Hepatocyte (in vitro differentiated cells): ENCODE results near the gene NRF1.

Source experiments
- EZH2 ChIP-seq: fragments of 200-600 bp; sonication (generic); IDR thresholded peaks from 2 replicates; pipeline ENCODE4 v1.6.1; 2016; ENCODE audit warnings: antibody characterized with exemption, mild to moderate bottlenecking, borderline replicate concordance
- EZH2phosphoT487 ChIP-seq: fragments of 200-600 bp; sonication (generic); IDR thresholded peaks from one replicate; pipeline ENCODE4 v1.6.1; 2018; ENCODE audit warnings: antibody characterized with exemption, mild to moderate bottlenecking, low read depth, moderate library complexity; ENCODE audit not compliant: unreplicated experiment, severe bottlenecking
- TF ChIP-seq, protein P1 (sequence below): fragments of 200-600 bp; sonication (generic); IDR thresholded peaks from 2 replicates; pipeline ENCODE4 v1.5.1; 2016; ENCODE audit warnings: antibody characterized with exemption, mild to moderate bottlenecking; ENCODE audit not compliant: poor library complexity

DNA sequence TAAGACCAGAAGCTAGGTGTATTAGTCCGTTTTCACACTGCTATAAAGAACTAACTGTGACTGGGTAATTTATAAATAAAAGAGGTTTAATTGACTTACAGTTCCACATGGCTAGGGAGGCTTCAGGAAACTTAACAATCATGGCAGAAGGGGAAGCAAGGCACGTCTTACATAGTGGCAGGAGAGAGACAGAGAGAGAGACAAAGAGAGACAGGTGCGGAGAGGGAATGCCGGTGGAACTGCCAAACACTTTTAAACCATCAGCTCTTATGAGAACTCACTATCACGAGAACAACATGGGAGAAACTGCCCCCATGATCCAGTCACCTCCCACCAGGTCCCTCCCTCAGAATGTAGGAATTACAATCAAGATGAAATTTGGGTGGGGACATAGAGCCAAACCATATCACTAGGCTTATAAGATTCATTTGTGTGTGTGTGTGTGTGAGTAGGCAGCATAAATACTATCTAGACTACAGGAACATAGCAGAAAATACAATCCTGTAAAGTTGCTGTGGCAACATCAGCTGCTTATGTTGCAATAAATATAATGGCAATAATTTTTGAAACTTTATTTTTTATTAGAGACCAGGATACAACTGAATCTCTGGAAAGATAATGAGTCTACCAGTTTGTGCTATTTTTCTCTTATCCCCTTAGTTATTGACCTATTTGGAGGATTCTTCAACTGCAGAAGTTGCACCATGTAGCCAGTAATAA, 77.1 kb downstream of the NRF1 start:
- no peak for TF ChIP-seq EZH2
- TF ChIP-seq, protein P1, sequence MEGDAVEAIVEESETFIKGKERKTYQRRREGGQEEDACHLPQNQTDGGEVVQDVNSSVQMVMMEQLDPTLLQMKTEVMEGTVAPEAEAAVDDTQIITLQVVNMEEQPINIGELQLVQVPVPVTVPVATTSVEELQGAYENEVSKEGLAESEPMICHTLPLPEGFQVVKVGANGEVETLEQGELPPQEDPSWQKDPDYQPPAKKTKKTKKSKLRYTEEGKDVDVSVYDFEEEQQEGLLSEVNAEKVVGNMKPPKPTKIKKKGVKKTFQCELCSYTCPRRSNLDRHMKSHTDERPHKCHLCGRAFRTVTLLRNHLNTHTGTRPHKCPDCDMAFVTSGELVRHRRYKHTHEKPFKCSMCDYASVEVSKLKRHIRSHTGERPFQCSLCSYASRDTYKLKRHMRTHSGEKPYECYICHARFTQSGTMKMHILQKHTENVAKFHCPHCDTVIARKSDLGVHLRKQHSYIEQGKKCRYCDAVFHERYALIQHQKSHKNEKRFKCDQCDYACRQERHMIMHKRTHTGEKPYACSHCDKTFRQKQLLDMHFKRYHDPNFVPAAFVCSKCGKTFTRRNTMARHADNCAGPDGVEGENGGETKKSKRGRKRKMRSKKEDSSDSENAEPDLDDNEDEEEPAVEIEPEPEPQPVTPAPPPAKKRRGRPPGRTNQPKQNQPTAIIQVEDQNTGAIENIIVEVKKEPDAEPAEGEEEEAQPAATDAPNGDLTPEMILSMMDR, result no peak
- no peak for TF ChIP-seq EZH2phosphoT487
